Calu3 (cell line): Measurements from ENCODE around the gene POLN. TPM values are rescaled to one million over a fixed set of nuclear protein-coding genes. Genes with fewer than 3 reads are reported as not detected.

Source experiments
- BruUV-seq: library from RNA; stranded (reverse); fragments of 400-500 nt; replicated peaks from 2 replicates; lab custom pipeline; 2021; lab: Mats Ljungman, UMichigan
- CTCF ChIA-PET: fragments of 300-600 bp; sonication (Branson Sonifier 250); formaldehyde crosslinking; loops from one replicate; lab custom pipeline; 2022; ENCODE audit warnings: antibody characterized with exemption; lab: Charles Lee
- DNase-seq: peaks from one replicate; pipeline ENCODE4 v3.0.0; 2022
- H3K27ac Mint-ChIP-seq: one replicate; pipeline ENCODE4 v1.8.0; 2022; ENCODE audit warnings: mixed read lengths; ENCODE audit not compliant: unreplicated experiment
- H3K27me3 Mint-ChIP-seq: one replicate; pipeline ENCODE4 v1.8.0; 2022; ENCODE audit warnings: mixed read lengths; ENCODE audit not compliant: unreplicated experiment
- H3K36me3 Mint-ChIP-seq: one replicate; pipeline ENCODE4 v1.8.0; 2022; ENCODE audit warnings: mild to moderate bottlenecking, moderate library complexity, mixed read lengths; ENCODE audit not compliant: insufficient read depth, unreplicated experiment
- H3K4me1 Mint-ChIP-seq: one replicate; pipeline ENCODE4 v1.8.0; 2022; ENCODE audit warnings: mild to moderate bottlenecking, low read depth, mixed read lengths; ENCODE audit not compliant: unreplicated experiment
- H3K4me3 Mint-ChIP-seq: one replicate; pipeline ENCODE4 v1.8.0; 2022; ENCODE audit warnings: mild to moderate bottlenecking, low read depth, moderate library complexity, mixed read lengths; ENCODE audit not compliant: unreplicated experiment
- H3K9me3 Mint-ChIP-seq: one replicate; pipeline ENCODE4 v1.8.0; 2022; ENCODE audit warnings: low read depth, mixed read lengths; ENCODE audit not compliant: unreplicated experiment
- CTCF ChIP-seq: fragments of 200-600 bp; IDR thresholded peaks from one replicate; pipeline ENCODE4 v1.8.0; 2022; ENCODE audit warnings: antibody characterized with exemption; ENCODE audit not compliant: unreplicated experiment
- intact Hi-C: fragments of 100-400 bp; cut with micrococcal nuclease; formaldehyde crosslinking; loops from one replicate; pipeline ENCODE4 v1.10.0; 2022; ENCODE audit not compliant: unreplicated experiment
- total RNA-seq: library from RNA; stranded (reverse); gene quantifications from 2 replicates; pipeline ENCODE4 v1.2.3, GENCODE V29; 2022

The POLN gene
- total RNA-seq, 1 experiment from 2014 or later, result 4.1 TPM

- Mint-ChIP-seq H3K4me1 (no peaks in the 10 kb centered on the region), H3K4me3 (no peak overlapping the region), H3K27ac (no peak overlapping the region), H3K36me3 (peaks cover 10% of the 10 kb centered on the region), H3K9me3 (no peaks in the 10 kb centered on the region), H3K27me3 (no peaks in the 10 kb centered on the region)
- BruUV-seq, result no TSS peak
- no peak for DNase-seq
- intact Hi-C loops, result no loop called here
- CTCF ChIA-PET, result no interaction called here
- no peak for TF ChIP-seq CTCF
Observed at GRCh38 chr4:2266181-2266580, 24.3 kb upstream of the POLN start.

- Mint-ChIP-seq H3K9me3 (no peaks in the 10 kb centered on the region), H3K27ac (no peak overlapping the region), H3K27me3 (no peaks in the 10 kb centered on the region), H3K36me3 (peaks cover 10% of the 10 kb centered on the region), H3K4me1 (no peaks in the 10 kb centered on the region), H3K4me3 (no peak overlapping the region)
- TF ChIP-seq CTCF, result no peak
- no TSS peak for BruUV-seq
- CTCF ChIA-PET, result no interaction called here
- DNase-seq, result no peak
- intact Hi-C loops, result no loop called here
Observed at GRCh38 chr4:2265113-2266110, 23.5 kb upstream of the POLN start.

- CTCF ChIA-PET, result no interaction called here
- no peak overlapping the region for H3K4me3 Mint-ChIP-seq
- intact Hi-C loops, result no loop called here
Observed at GRCh38 chr4:2264481-2265041, 22.6 kb upstream of the POLN start.

GRCh38 chr4:2263926-2264321 is 22.0 kb upstream of the POLN start:
- Mint-ChIP-seq H3K27me3 (no peaks in the 10 kb centered on the region), H3K9me3 (no peaks in the 10 kb centered on the region), H3K27ac (no peak overlapping the region), H3K36me3 (peaks cover 10% of the 10 kb centered on the region), H3K4me1 (no peaks in the 10 kb centered on the region), H3K4me3 (no peak overlapping the region)
- CTCF ChIA-PET, result interaction anchor here (0.6 kb wide), 1 partner anchor 272 kb away, joined by 3 read pairs; no protein-coding TSS in a partner anchor
- TF ChIP-seq CTCF, result no peak
- intact Hi-C loops, result no loop called here
- DNase-seq, result no peak
- BruUV-seq, result no TSS peak

More at GRCh38 chr4:2264481-2265041, 22.6 kb upstream of the POLN start:
- Mint-ChIP-seq H3K4me1 (no peaks in the 10 kb centered on the region), H3K27me3 (no peaks in the 10 kb centered on the region), H3K27ac (no peak overlapping the region), H3K36me3 (peaks cover 10% of the 10 kb centered on the region), H3K9me3 (no peaks in the 10 kb centered on the region)
- no peak for TF ChIP-seq CTCF
- DNase-seq, result no peak
- no TSS peak for BruUV-seq
